Mesenchymal stem cell (in vitro differentiated cells and primary cell): ENCODE data around the gene AFAP1L2.
A peak's percentile ranks its signal among the peaks of the same experiment; 100 is the strongest.

Experiments used
- DNase-seq: peaks from one replicate; pipeline ENCODE4 v3.0.0-alpha.2; 2013
- H2AFZ ChIP-seq: one replicate; pipeline ENCODE4 v1.6.1; 2013; ENCODE audit warnings: low read depth, mild to moderate bottlenecking, control low read depth, inconsistent platforms, low read length, moderate library complexity
- H2AK5ac ChIP-seq: 2 replicates; pipeline ENCODE4 v1.6.1; 2013; ENCODE audit warnings: low read length, moderate library complexity, mild to moderate bottlenecking, inconsistent platforms; ENCODE audit not compliant: severe bottlenecking
- H2BK120ac ChIP-seq: one replicate; pipeline ENCODE4 v1.6.1; 2013; ENCODE audit warnings: low read depth, mild to moderate bottlenecking, inconsistent platforms, low read length, moderate library complexity
- H2BK12ac ChIP-seq, 2 experiments: one replicate each; pipeline ENCODE4 v1.6.1; 2013; ENCODE audit warnings: inconsistent platforms in 2 of 2, low read length in 2 of 2, mild to moderate bottlenecking in 2 of 2, moderate library complexity in 2 of 2, control low read depth in 1 of 2
- H2BK15ac ChIP-seq: one replicate; pipeline ENCODE4 v1.6.1; 2013; ENCODE audit warnings: mild to moderate bottlenecking, low read depth, inconsistent platforms; ENCODE audit not compliant: poor library complexity, severe bottlenecking
- H2BK5ac ChIP-seq: 2 replicates; pipeline ENCODE4 v1.6.1; 2013; ENCODE audit warnings: low read depth, mild to moderate bottlenecking, low read length, control low read depth, inconsistent platforms; ENCODE audit not compliant: poor library complexity, severe bottlenecking
- H3K14ac ChIP-seq, 2 experiments: one replicate each; pipeline ENCODE4 v1.6.1; 2013; ENCODE audit warnings: inconsistent platforms in 2 of 2, low read length in 2 of 2, control low read depth in 1 of 2, mild to moderate bottlenecking in 1 of 2, moderate library complexity in 1 of 2
- H3K18ac ChIP-seq, 2 experiments: one replicate each; pipeline ENCODE4 v1.6.1; 2013; ENCODE audit warnings: inconsistent platforms in 2 of 2, low read length in 2 of 2, control low read depth in 1 of 2, low read depth in 1 of 2, mild to moderate bottlenecking in 1 of 2
- H3K23ac ChIP-seq, 2 experiments: one replicate each; pipeline ENCODE4 v1.6.1; 2013; ENCODE audit warnings: inconsistent platforms in 2 of 2, low read length in 2 of 2, mild to moderate bottlenecking in 2 of 2, moderate library complexity in 2 of 2, control low read depth in 1 of 2
- H3K27ac ChIP-seq: 2 replicates; pipeline ENCODE4 v1.5.1; 2013; ENCODE audit warnings: mild to moderate bottlenecking, moderate library complexity, low read length, control low read depth, inconsistent platforms; ENCODE audit not compliant: poor library complexity, severe bottlenecking
- H3K27me3 ChIP-seq, 2 experiments: 2 replicates each; pipeline versions ENCODE4 v1.6.1 to v1.7.0; 2013; ENCODE audit warnings: low read length in 2 of 2, mild to moderate bottlenecking in 2 of 2, moderate library complexity in 2 of 2, control low read depth in 1 of 2, inconsistent platforms in 1 of 2; ENCODE audit not compliant: control insufficient read depth in 1 of 2, insufficient read depth in 1 of 2
- H3K36me3 ChIP-seq, 2 experiments: 2 replicates each; pipeline versions ENCODE4 v1.6.1 to v1.7.0; 2013; ENCODE audit warnings: low read length in 2 of 2, control low read depth in 1 of 2, inconsistent platforms in 1 of 2, low read depth in 1 of 2, mild to moderate bottlenecking in 1 of 2; ENCODE audit not compliant: insufficient read depth in 2 of 2, control insufficient read depth in 1 of 2
- H3K4ac ChIP-seq, 2 experiments: one replicate each; pipeline ENCODE4 v1.6.1; 2013; ENCODE audit warnings: inconsistent platforms in 2 of 2, low read length in 2 of 2, mild to moderate bottlenecking in 2 of 2, moderate library complexity in 2 of 2, control low read depth in 1 of 2, low read depth in 1 of 2
- H3K4me1 ChIP-seq: 2 replicates; pipeline ENCODE4 v1.6.1; 2013; ENCODE audit warnings: low read depth, low read length, control low read depth; ENCODE audit not compliant: control insufficient read depth, insufficient read depth
- H3K4me2 ChIP-seq: 2 replicates; pipeline ENCODE4 v1.6.1; 2013; ENCODE audit warnings: low read length, mild to moderate bottlenecking, inconsistent platforms; ENCODE audit not compliant: poor library complexity, severe bottlenecking
- H3K4me3 ChIP-seq, 2 experiments: 2 replicates each; pipeline versions ENCODE4 v1.5.1 to v1.7.0; 2013; ENCODE audit warnings: low read length in 2 of 2, mild to moderate bottlenecking in 2 of 2, control low read depth in 1 of 2, low read depth in 1 of 2; ENCODE audit not compliant: insufficient read depth in 1 of 2
- H3K79me1 ChIP-seq: replicated peaks from 2 replicates; pipeline ENCODE4 v1.6.1; 2013; ENCODE audit warnings: mild to moderate bottlenecking, control low read depth, low read length, inconsistent platforms; ENCODE audit not compliant: poor library complexity, severe bottlenecking
- H3K9ac ChIP-seq: 2 replicates; pipeline ENCODE4 v1.7.0; 2013; ENCODE audit warnings: mild to moderate bottlenecking, low read length, moderate library complexity
- H3K9me3 ChIP-seq: 2 replicates; pipeline ENCODE4 v1.7.0; 2013; ENCODE audit warnings: mild to moderate bottlenecking, low read length; ENCODE audit not compliant: control insufficient read depth
- H4K8ac ChIP-seq: one replicate; pipeline ENCODE4 v1.6.1; 2013; ENCODE audit warnings: inconsistent platforms, mild to moderate bottlenecking, low read length, moderate library complexity
- H4K91ac ChIP-seq: one replicate; pipeline ENCODE4 v1.6.1; 2013; ENCODE audit warnings: mild to moderate bottlenecking, low read length, inconsistent platforms
- WGBS: methylation state at CpG from one replicate; pipeline ENCODE4 v1.1.7; 2013; ENCODE audit warnings: mixed read lengths; 5-methylcytosine and 5-hydroxymethylcytosine counted together

Gene AFAP1L2

GRCh38 chr10:114387784-114388183, 16.5 kb downstream of the AFAP1L2 start:
- 90% methylated on average over 3 of the region's 4 CpGs for WGBS

DNA sequence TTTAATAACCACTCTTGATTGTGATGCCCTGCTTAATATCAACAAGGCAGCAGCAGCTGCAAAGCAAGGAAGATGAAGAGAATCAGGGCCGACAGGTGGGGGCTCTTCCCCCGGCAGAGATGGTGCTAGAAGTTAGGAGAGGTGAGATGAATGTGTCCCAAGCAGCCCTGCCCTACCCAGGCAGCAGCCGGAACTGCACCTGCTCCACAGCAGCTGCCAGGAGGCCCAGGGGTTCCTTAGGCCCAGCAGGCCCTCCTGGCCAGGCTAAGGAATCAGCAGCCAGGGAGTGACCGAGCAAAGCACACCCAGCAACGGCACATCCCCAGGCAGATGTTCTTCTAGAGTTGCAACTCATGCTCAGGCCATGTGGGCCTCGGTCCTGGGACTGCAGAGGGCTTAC, 17.9 kb downstream of the AFAP1L2 start:
- Histone ChIP-seq H2BK5ac (no peak overlapping the region), H3K4me2 (no peak overlapping the region), H3K18ac (peak overlapping the region; percentile 3 to 4), H2BK120ac (no peak overlapping the region), H3K9me3 (no peaks in the 10 kb centered on the region), H3K4ac (peak overlapping the region in 1 of 2 experiments; percentile 2), H3K4me3 (no peak overlapping the region), H3K23ac (peak overlapping the region; percentile 6 to 24), H3K79me1 (no peaks in the 10 kb centered on the region), H2BK12ac (peak overlapping the region in 1 of 2 experiments; percentile 2), H2BK15ac (no peak overlapping the region), H2AFZ (no peak overlapping the region), H2AK5ac (no peak overlapping the region), H4K91ac (peak overlapping the region; percentile 9), H3K9ac (no peak overlapping the region), H3K14ac (no peak overlapping the region), H3K36me3 (no peaks in the 10 kb centered on the region), H3K27me3 (peaks cover 0 to 68% of the 10 kb centered on the region in 2 experiments), H4K8ac (no peak overlapping the region), H3K4me1 (peaks cover 4% of the 10 kb centered on the region), H3K27ac (no peak overlapping the region)
- WGBS: 95% methylated on average over 6 of the region's 6 CpGs
- no peak for DNase-seq

More at GRCh38 chr10:114387784-114388183, 16.5 kb downstream of the AFAP1L2 start:
- H3K4me3 ChIP-seq: no peak overlapping the region
- H3K27me3 ChIP-seq: peaks cover 0 to 67% of the 10 kb centered on the region in 2 experiments
- no peak overlapping the region for H3K27ac ChIP-seq
- no peak overlapping the region for H2BK5ac ChIP-seq
- no peak overlapping the region for H2AFZ ChIP-seq
- no peak overlapping the region for H3K14ac ChIP-seq
- no peak overlapping the region for H3K9ac ChIP-seq
- DNase-seq: no peak
- no peak overlapping the region for H4K8ac ChIP-seq
- H2AK5ac ChIP-seq: no peak overlapping the region
- H3K23ac ChIP-seq: no peak overlapping the region
- H2BK120ac ChIP-seq: no peak overlapping the region
- H2BK12ac ChIP-seq: no peak overlapping the region
- H3K18ac ChIP-seq: no peak overlapping the region
- no peak overlapping the region for H2BK15ac ChIP-seq
- no peaks in the 10 kb centered on the region for H3K79me1 ChIP-seq
- H3K9me3 ChIP-seq: no peaks in the 10 kb centered on the region
- peaks cover 4% of the 10 kb centered on the region for H3K4me1 ChIP-seq
- H3K36me3 ChIP-seq: no peaks in the 10 kb centered on the region
- no peak overlapping the region for H4K91ac ChIP-seq
- H3K4me2 ChIP-seq: no peak overlapping the region
- H3K4ac ChIP-seq: no peak overlapping the region

DNA sequence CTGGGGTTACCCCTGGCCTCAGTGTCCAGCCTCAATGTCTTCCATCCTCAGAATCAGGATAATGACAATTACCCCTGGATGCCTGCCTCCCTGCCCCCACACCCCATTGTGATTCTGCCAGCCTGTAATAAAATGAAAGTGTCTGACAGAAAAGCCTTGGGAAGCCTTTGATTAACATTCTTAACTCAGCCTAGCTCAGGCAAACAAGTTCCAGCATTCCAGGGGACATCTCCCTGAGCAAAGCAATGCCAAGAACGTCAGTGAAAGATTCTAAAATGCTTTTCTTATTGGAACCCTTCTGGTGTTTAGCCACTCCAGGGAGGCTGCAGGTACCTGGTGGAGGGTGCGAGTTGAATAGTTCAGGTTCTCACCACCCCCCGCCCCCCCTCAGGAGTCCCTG, 18.7 kb downstream of the AFAP1L2 start:
- 94% methylated on average over 3 of the region's 3 CpGs for WGBS

GRCh38 chr10:114384601-114385000, 19.7 kb downstream of the AFAP1L2 start:
- Histone ChIP-seq H3K36me3 (no peaks in the 10 kb centered on the region), H3K9ac (no peak overlapping the region), H3K4me2 (no peak overlapping the region), H3K14ac (no peak overlapping the region), H3K4ac (no peak overlapping the region), H3K4me3 (no peak overlapping the region), H3K4me1 (peaks cover 4% of the 10 kb centered on the region), H4K8ac (no peak overlapping the region), H3K23ac (peak overlapping the region in 1 of 2 experiments; percentile 83), H2BK5ac (no peak overlapping the region), H2BK120ac (no peak overlapping the region), H2AFZ (no peak overlapping the region), H3K9me3 (no peaks in the 10 kb centered on the region), H3K27ac (no peak overlapping the region), H3K18ac (no peak overlapping the region), H3K27me3 (peaks cover 0 to 63% of the 10 kb centered on the region in 2 experiments), H2BK12ac (no peak overlapping the region), H3K79me1 (no peaks in the 10 kb centered on the region), H2AK5ac (no peak overlapping the region), H4K91ac (no peak overlapping the region), H2BK15ac (no peak overlapping the region)
- WGBS: over 99% methylated on average over 5 of the region's 5 CpGs
- DNase-seq: no peak

More for the DNA sequence above, 18.7 kb downstream of the AFAP1L2 start:
- no peak overlapping the region for H3K18ac ChIP-seq
- peaks cover 4% of the 10 kb centered on the region for H3K4me1 ChIP-seq
- no peak overlapping the region for H3K4me2 ChIP-seq
- H3K36me3 ChIP-seq: no peaks in the 10 kb centered on the region
- no peak for DNase-seq
- H2AFZ ChIP-seq: no peak overlapping the region
- H3K23ac ChIP-seq: no peak overlapping the region
- H2BK5ac ChIP-seq: no peak overlapping the region
- no peaks in the 10 kb centered on the region for H3K79me1 ChIP-seq
- no peak overlapping the region for H2BK120ac ChIP-seq
- no peaks in the 10 kb centered on the region for H3K9me3 ChIP-seq
- H3K14ac ChIP-seq: no peak overlapping the region
- no peak overlapping the region for H3K27ac ChIP-seq
- H3K4me3 ChIP-seq: no peak overlapping the region
- no peak overlapping the region for H2BK12ac ChIP-seq
- no peak overlapping the region for H3K9ac ChIP-seq
- H2BK15ac ChIP-seq: no peak overlapping the region
- no peak overlapping the region for H3K4ac ChIP-seq
- H4K8ac ChIP-seq: no peak overlapping the region
- H4K91ac ChIP-seq: no peak overlapping the region
- H2AK5ac ChIP-seq: no peak overlapping the region
- H3K27me3 ChIP-seq: peaks cover 0 to 66% of the 10 kb centered on the region in 2 experiments
